GM23338 (cell line): ENCODE data around the gene GRIPAP1. TPM values are rescaled to one million over a fixed set of nuclear protein-coding genes. Genes with fewer than 3 reads are reported as not detected.

Source experiments
- ATAC-seq: fragments of 200-7000 bp; cut with Tn5 transposase; 3 replicates; pipeline ENCODE4 v1.9.1; 2020
- DNase-seq: peaks from one replicate; pipeline ENCODE4 v3.0.0-alpha.2; 2015; ENCODE audit warnings: low spot score
- H2AFZ ChIP-seq: fragments of 200-600 bp; sonication (generic); 2 replicates; pipeline ENCODE4 v1.8.0; 2016; ENCODE audit warnings: antibody characterized with exemption, mild to moderate bottlenecking, moderate library complexity
- H3F3A ChIP-seq: fragments of 200-600 bp; sonication (generic); replicated peaks from 2 replicates; pipeline ENCODE4 v1.8.0; 2017; ENCODE audit warnings: antibody characterized with exemption, mixed run types, low read depth
- H3K27ac ChIP-seq: fragments of 200-600 bp; sonication (generic); 2 replicates; pipeline ENCODE4 v1.6.1; 2016; ENCODE audit warnings: low read depth
- H3K27me3 ChIP-seq: fragments of 200-600 bp; sonication (generic); 2 replicates; pipeline ENCODE4 v1.8.0; 2016; ENCODE audit warnings: mild to moderate bottlenecking, mixed run types, moderate library complexity; ENCODE audit not compliant: insufficient read depth
- H3K36me3 ChIP-seq: fragments of 200-600 bp; sonication (generic); 2 replicates; pipeline ENCODE4 v1.8.0; 2016; ENCODE audit warnings: mild to moderate bottlenecking; ENCODE audit not compliant: insufficient read depth
- H3K4me1 ChIP-seq: fragments of 200-600 bp; sonication (generic); 2 replicates; pipeline ENCODE4 v1.8.0; 2016; ENCODE audit warnings: mild to moderate bottlenecking, moderate library complexity; ENCODE audit not compliant: insufficient read depth
- H3K4me2 ChIP-seq: fragments of 200-600 bp; sonication (generic); 2 replicates; pipeline ENCODE4 v1.7.1; 2017; ENCODE audit warnings: mixed run types
- H3K4me3 ChIP-seq: fragments of 200-600 bp; sonication (generic); 2 replicates; pipeline ENCODE4 v1.6.1; 2016; ENCODE audit warnings: mixed run types
- H3K79me2 ChIP-seq: fragments of 200-600 bp; sonication (generic); replicated peaks from 2 replicates; pipeline ENCODE4 v1.8.0; 2017; ENCODE audit warnings: mild to moderate bottlenecking; ENCODE audit not compliant: insufficient read depth
- H3K9me2 ChIP-seq: fragments of 200-600 bp; sonication (generic); 2 replicates; pipeline ENCODE4 v1.8.0; 2017; ENCODE audit not compliant: insufficient read depth
- H4K20me1 ChIP-seq: fragments of 200-600 bp; sonication (generic); replicated peaks from 2 replicates; pipeline ENCODE4 v1.8.0; 2017; ENCODE audit warnings: mild to moderate bottlenecking; ENCODE audit not compliant: insufficient read depth
- H3K27ac Mint-ChIP-seq: 2 replicates; pipeline ENCODE4 v1.8.0; 2020; ENCODE audit warnings: inconsistent platforms, mild to moderate bottlenecking, moderate library complexity, mixed read lengths
- H3K27me3 Mint-ChIP-seq: 3 replicates; pipeline ENCODE4 v1.8.0; 2022; ENCODE audit warnings: low read depth, mild to moderate bottlenecking, moderate library complexity, mixed read lengths, inconsistent platforms; ENCODE audit not compliant: insufficient read depth, poor library complexity
- H3K36me3 Mint-ChIP-seq: 3 replicates; pipeline ENCODE4 v1.8.0; 2021; ENCODE audit warnings: low read depth, mild to moderate bottlenecking, inconsistent platforms, moderate library complexity, mixed read lengths
- H3K4me1 Mint-ChIP-seq: 3 replicates; pipeline ENCODE4 v1.8.0; 2020; ENCODE audit warnings: mild to moderate bottlenecking, inconsistent platforms, mixed read lengths
- H3K4me3 Mint-ChIP-seq: 3 replicates; pipeline ENCODE4 v1.8.0; 2021; ENCODE audit warnings: moderate library complexity, mild to moderate bottlenecking, inconsistent platforms, mixed read lengths
- H3K9me3 Mint-ChIP-seq: 3 replicates; pipeline ENCODE4 v1.8.0; 2020; ENCODE audit warnings: moderate library complexity, mild to moderate bottlenecking, inconsistent platforms, mixed read lengths
- CREB1 ChIP-seq: fragments of 250-450 bp; sonication (Bioruptor Pico); IDR thresholded peaks from 2 replicates; pipeline ENCODE4 v1.5.0; 2020; ENCODE audit warnings: low read depth, mild to moderate bottlenecking, moderate library complexity
- EZH2 ChIP-seq: fragments of 200-600 bp; sonication (generic); IDR thresholded peaks from one replicate; pipeline ENCODE4 v1.8.0; 2017; ENCODE audit warnings: antibody characterized with exemption, mild to moderate bottlenecking, low read depth; ENCODE audit not compliant: unreplicated experiment
- EZH2phosphoT487 ChIP-seq: fragments of 200-600 bp; sonication (generic); IDR thresholded peaks from one replicate; pipeline ENCODE4 v1.8.1; 2018; ENCODE audit warnings: antibody characterized with exemption; ENCODE audit not compliant: unreplicated experiment
- JUNB ChIP-seq: IDR thresholded peaks from one replicate; pipeline ENCODE4 v1.6.1; 2016; ENCODE audit warnings: antibody characterized with exemption; ENCODE audit not compliant: unreplicated experiment
- NANOG ChIP-seq: IDR thresholded peaks from 2 replicates; pipeline ENCODE4 v1.6.1; 2016; ENCODE audit warnings: antibody characterized with exemption, borderline replicate concordance
- POLR2AphosphoS5 ChIP-seq: IDR thresholded peaks from 2 replicates; pipeline ENCODE4 v1.6.1; 2016; ENCODE audit warnings: antibody characterized with exemption, low read depth
- REST ChIP-seq: IDR thresholded peaks from one replicate; pipeline ENCODE4 v1.6.1; 2018; ENCODE audit warnings: antibody characterized with exemption; ENCODE audit not compliant: unreplicated experiment
- STAT1 ChIP-seq: IDR thresholded peaks from one replicate; pipeline ENCODE4 v1.6.1; 2016; ENCODE audit warnings: antibody characterized with exemption; ENCODE audit not compliant: unreplicated experiment
- ZNF114 ChIP-seq: fragments of 250-450 bp; sonication (Bioruptor Pico); IDR thresholded peaks from 2 replicates; pipeline ENCODE4 v1.5.0; 2020; ENCODE audit warnings: mild to moderate bottlenecking, moderate library complexity
- ZNF331 ChIP-seq: fragments of 250-450 bp; sonication (Bioruptor Pico); IDR thresholded peaks from 2 replicates; pipeline ENCODE4 v1.5.0; 2020; ENCODE audit warnings: low read depth, mild to moderate bottlenecking, moderate library complexity
- ZNF462 ChIP-seq: fragments of 250-450 bp; sonication (Bioruptor Pico); IDR thresholded peaks from 2 replicates; pipeline ENCODE4 v1.5.0; 2020; ENCODE audit warnings: mild to moderate bottlenecking, moderate library complexity
- polyA plus RNA-seq: library from polyadenylated mRNA; unstranded; fragments of >200 nt; fragmentation: Nextera tagmentation; extraction: Ambion mirVana; gene quantifications from 2 replicates; pipeline ENCODE4 v1.2.1, GENCODE V29; 2016
- total RNA-seq: library from RNA; depleted of rRNA; stranded (reverse); fragments of >200 nt; shearing (Covaris generic); gene quantifications from 2 replicates; pipeline ENCODE4 v1.2.3, GENCODE V29; 2014
- TF ChIP-seq, protein P1 (sequence below), 2 experiments: fragments of 200-600 bp in 1 of 2; sonication (generic) in 1 of 2; conservative IDR thresholded peaks; 2 replicates each; pipeline versions ENCODE4 v1.5.1 to v1.6.1; 2016 to 2017; ENCODE audit warnings: antibody characterized with exemption in 2 of 2, low read depth in 2 of 2, mild to moderate bottlenecking in 2 of 2, moderate library complexity in 1 of 2
- TF ChIP-seq, protein P2 (sequence below): IDR thresholded peaks from 2 replicates; pipeline ENCODE4 v1.6.1; 2016; ENCODE audit warnings: antibody characterized with exemption

Gene GRIPAP1
- total and polyA plus RNA-seq, 2 experiments from 2014 or later: 39.1 to 62.2 TPM

GRCh38 chrX:48983896-48984295 lies 18.2 kb downstream of the GRIPAP1 start:
- no peak overlapping the region for H2AFZ ChIP-seq
- no peak overlapping the region for H3K4me3 ChIP-seq
- DNase-seq: no peak
- H3K79me2 ChIP-seq: no peaks in the 10 kb centered on the region
- Mint-ChIP-seq H3K36me3 (peaks cover 62% of the 10 kb centered on the region), H3K4me1 (no peaks in the 10 kb centered on the region), H3K9me3 (no peaks in the 10 kb centered on the region), H3K27ac (no peak overlapping the region), H3K27me3 (peaks cover 4% of the 10 kb centered on the region), H3K4me3 (no peak overlapping the region)
- H3K4me2 ChIP-seq: no peak overlapping the region
- no peak overlapping the region for H3K27ac ChIP-seq
- TF ChIP-seq REST (no peak), NANOG (no peak), STAT1 (no peak), ZNF331 (no peak), ZNF114 (CRISPR knock-in tag) (no peak), EZH2phosphoT487 (no peak), JUNB (no peak), CREB1 (CRISPR knock-in tag) (no peak), EZH2 (no peak), POLR2AphosphoS5 (no peak), ZNF462 (no peak)
- TF ChIP-seq, protein P1, sequence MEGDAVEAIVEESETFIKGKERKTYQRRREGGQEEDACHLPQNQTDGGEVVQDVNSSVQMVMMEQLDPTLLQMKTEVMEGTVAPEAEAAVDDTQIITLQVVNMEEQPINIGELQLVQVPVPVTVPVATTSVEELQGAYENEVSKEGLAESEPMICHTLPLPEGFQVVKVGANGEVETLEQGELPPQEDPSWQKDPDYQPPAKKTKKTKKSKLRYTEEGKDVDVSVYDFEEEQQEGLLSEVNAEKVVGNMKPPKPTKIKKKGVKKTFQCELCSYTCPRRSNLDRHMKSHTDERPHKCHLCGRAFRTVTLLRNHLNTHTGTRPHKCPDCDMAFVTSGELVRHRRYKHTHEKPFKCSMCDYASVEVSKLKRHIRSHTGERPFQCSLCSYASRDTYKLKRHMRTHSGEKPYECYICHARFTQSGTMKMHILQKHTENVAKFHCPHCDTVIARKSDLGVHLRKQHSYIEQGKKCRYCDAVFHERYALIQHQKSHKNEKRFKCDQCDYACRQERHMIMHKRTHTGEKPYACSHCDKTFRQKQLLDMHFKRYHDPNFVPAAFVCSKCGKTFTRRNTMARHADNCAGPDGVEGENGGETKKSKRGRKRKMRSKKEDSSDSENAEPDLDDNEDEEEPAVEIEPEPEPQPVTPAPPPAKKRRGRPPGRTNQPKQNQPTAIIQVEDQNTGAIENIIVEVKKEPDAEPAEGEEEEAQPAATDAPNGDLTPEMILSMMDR (conservative IDR thresholded peaks at IDR 0.05; ENCODE audit: low read depth in 2 of 2): no peak
- TF ChIP-seq, protein P2, sequence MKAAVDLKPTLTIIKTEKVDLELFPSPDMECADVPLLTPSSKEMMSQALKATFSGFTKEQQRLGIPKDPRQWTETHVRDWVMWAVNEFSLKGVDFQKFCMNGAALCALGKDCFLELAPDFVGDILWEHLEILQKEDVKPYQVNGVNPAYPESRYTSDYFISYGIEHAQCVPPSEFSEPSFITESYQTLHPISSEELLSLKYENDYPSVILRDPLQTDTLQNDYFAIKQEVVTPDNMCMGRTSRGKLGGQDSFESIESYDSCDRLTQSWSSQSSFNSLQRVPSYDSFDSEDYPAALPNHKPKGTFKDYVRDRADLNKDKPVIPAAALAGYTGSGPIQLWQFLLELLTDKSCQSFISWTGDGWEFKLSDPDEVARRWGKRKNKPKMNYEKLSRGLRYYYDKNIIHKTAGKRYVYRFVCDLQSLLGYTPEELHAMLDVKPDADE: no peak
- no peaks in the 10 kb centered on the region for H4K20me1 ChIP-seq
- peaks cover 10% of the 10 kb centered on the region; the same call in 1 of the 2 replicates for H3K36me3 ChIP-seq
- ATAC-seq: no peak
- H3K9me2 ChIP-seq: no peaks in the 10 kb centered on the region
- no peaks in the 10 kb centered on the region for H3K27me3 ChIP-seq
- H3F3A ChIP-seq: no peaks in the 10 kb centered on the region
- H3K4me1 ChIP-seq: no peaks in the 10 kb centered on the region
